HG02943 (cell line): ENCODE data around the gene ZFHX3.
"Not testable (repeated sequence)": the region's sequence is repeated elsewhere in the genome, so short reads cannot be mapped to it uniquely, and the experiment has no call there.

Source experiments
- ATAC-seq: cut with Tn5 transposase; IDR thresholded peaks from one replicate; pipeline ENCODE4 v1.9.1; 2021; ENCODE audit warnings: mild to moderate bottlenecking, low read depth, moderate library complexity; ENCODE audit not compliant: unreplicated experiment

The ZFHX3 gene

DNA sequence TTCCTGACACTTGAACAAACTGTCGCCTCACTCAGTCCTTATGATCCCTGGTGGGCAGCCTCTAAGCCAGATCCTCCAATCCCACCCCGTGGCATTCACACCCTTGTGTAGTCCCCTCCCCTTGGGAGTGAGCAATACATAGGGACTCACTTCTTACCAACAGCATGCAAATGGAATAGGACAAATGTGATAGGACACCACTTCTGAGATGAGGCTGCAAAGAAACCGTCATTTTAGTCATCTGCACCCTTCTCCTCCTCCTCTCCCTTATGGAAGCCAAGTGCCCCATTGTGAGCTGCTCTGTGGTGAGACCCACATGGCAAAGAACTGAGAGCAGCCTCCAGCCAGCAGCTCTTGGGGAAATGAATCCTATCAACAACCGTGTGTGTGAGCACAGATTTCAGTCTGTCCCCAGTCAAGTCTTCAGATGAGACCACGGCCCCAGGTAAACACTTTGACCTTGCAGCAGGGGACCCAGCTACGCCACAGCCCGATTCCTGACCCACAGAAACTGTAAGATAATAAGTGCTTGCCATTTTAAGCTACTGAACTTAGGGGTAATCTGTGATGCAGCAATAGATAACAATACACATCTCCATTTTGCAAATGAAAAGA lies 46.9 kb downstream of the ZFHX3 start:
- no peak for ATAC-seq

DNA sequence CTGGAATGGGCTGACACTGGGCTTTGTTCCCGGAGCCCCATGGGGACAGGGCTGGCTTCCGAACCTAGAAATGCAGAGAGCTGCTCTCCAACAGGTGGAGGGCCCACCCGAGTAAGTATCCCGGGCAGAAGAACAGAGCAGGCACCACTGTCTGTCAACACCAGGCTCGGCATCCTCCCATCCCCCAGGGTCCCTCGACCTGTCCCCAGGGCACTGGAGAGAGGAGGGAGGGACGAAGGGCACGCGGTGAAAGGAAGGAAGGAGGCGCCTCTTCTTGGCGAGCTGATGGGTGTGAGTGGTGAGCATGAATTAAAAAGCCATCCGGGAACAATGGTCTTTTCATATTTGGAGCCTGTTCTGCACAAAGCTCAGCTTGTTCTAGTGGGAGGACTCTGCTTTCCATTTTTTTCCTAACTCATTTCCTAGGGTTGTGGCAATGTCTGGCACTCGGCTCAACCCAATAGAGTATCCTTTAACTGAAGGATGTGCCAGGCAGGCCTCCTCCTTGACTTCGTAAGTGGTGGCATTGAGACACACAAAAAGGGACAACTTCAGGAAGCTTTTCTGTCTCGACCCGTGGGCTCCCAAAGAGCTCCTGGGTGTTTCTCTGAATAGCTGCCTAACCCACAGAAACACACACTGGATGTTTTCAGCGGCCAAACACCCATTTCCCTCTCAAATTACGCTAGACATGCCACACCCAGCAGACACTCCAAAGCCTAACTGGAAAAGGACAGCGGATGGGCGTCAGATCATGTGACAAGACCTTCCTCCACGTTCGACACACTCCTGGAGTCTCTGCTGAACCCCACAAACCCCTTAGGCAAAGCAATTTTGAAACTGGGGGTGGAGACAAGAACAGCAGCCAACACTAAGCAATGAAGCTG lies 47.7 kb downstream of the ZFHX3 start:
- ATAC-seq, result no peak

DNA sequence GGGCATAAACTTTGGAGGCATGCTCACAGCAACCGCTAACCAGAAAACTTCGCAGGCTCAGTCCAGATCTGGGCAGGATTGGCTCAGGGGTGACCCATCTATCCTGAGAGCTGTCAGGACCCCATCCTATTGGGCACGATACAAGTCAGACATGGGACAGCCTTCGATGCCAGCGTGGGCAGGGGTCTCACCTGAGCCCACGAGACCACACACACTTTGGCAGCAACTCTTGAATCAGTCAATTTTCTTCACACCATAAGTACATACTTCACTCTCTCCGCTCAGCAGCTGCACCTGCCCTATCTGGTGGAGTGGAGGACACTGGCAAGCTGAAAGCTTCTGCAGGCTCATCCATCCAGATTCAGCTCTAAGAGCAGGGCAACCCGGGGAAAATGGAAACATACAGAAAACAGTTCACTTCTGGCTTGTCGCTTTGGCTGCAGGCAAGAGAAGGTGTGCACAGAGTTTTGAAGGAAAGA lies 48.3 kb downstream of the ZFHX3 start:
- ATAC-seq, result no peak

DNA sequence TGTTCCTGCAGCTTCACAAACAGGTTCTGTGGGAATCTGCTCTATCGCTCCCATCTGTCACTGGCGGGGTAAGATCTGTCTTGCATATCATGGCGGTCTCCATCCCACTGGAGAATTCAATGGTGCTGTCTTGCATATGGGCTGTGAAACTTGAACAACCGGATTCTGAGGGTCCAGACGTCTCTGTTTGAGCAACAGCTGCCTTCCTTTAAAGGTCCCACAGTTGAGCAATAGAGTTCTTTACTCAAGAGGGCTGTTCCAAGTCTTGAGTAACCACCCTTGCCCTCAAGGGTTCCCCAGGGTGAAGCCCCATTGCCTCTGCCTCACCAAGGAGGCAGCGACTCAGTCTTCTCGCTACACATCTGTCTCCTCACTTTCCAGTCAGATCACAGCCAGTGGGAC lies 50.8 kb downstream of the ZFHX3 start:
- ATAC-seq, result no peak

DNA sequence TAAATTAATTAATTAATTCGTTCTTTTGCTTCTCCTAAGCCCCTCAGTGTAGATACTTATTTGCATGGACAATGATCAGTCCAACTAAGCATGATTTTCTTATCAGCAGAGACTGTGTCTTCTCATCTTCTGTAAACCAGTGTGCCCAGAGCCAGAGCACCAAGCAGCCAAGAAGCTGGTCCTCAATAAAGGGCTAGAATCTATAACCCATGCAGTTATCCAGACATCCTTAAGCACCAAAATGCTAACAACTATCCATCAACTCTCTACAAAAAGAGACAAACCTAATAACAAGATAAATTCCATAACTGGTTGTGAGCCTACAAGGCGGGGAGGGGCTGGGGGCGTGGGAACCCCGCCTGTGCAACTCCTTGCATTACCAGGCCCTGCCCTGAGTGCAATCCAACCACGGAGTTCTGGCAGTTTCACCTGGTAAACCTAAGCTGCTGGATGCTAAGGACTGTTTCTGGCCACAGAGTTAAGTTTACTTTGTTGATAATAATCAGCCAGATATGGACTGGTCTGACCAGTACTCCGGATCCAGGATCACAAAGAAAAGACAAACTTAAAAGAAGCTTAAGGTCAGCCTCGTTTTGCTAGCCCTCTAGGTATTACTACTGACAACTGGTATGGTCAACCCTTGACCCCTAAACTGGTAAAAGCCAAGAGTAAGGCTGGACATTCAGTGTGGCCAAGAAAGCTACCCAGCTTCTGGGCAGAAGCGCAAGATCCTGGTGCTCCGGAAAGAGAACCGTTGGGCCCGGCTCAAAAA lies 51.5 kb downstream of the ZFHX3 start:
- ATAC-seq, result no peak

DNA sequence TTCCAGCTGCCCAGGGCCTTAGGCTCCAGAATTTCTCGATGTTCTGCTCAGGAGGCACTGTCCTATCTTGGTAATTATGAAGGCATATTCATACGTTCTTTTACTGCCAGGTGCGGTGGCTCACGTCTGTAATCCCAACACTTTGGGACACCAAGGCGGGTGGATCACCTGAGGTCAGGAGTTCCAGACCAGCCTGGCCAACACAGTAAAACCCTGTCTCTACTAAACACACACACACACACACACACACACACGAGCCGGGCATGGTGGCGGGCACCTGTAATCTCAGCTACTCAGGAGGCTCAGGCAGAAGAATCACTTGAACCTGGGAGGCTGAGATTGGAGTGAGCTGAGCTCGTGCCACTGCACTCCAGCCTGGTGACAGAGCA lies 52.1 kb downstream of the ZFHX3 start:
- ATAC-seq, result not testable (repeated sequence)

DNA sequence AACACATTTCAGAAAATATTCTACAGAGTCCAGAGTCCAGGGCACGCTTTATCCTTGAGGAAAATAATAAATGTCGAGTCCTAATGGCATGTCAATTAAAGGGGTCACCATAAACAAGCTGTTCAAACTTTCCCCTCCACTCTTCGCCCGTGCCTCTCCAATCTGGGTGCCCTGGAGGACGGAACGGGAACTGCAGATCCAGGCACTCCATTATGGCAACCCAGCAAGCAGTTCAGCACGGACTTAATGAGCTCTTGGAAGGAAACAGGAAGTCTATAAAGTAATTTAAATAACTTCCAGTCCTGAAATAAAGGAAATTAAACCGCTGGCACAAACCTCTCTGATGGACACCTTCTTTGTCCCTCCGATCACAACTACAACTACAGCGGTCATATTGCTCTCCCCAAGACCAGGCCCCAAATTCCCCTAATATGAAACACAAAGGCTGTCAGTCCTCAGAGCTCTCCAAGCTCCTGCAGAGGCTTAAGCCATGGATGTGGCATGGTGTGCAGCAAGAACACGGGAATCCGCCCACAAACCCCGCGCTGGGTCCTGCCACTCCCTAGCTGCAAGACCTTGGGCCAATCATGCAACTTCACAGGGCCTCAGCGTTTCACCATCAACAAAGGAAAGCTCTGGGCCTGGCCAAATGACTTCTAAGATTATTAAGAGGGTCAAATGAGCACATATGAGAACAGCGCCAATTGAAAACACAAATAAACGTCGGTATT lies 52.6 kb downstream of the ZFHX3 start:
- no peak for ATAC-seq

DNA sequence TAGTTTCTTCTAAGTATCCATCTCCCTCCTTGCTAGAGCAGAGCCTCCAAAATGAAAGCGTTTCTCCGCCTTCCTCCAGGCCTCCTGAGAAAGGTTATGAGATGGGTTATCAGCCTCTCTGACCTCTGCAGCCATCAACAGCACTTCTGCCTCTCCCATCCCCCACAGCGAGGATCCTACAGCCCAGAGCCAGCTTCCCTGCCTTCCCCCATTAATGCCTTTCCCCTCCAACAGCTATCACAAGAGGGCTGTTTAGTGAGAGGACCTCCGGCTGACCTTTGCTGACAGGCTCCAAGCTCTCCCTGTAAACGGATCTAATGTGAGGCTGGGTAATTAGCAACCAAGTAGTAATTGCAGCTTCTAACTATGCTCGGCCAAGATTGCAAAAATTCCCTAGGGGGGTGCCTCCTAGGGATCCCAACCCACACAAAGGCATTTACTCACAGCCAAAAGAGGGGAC lies 55.8 kb downstream of the ZFHX3 start:
- no peak for ATAC-seq

DNA sequence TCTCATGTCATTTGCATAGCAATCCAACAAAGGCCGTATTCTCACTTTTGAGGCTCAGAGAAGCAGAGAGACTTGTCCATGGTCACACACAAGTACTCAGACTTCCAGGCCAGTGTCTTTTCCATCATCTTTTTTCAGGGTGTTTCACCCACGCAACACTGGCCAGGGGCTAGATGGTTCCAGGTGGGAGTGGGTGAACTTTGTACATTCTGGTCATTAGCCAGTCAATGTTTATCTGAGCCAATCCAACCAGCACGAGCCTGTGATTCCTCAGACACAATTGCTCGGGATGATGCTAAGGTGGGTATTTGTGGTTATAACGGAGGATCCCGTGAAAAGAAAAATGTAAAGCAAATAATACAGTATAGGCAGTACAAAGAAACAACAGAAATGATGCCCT lies 56.3 kb downstream of the ZFHX3 start:
- no peak for ATAC-seq

DNA sequence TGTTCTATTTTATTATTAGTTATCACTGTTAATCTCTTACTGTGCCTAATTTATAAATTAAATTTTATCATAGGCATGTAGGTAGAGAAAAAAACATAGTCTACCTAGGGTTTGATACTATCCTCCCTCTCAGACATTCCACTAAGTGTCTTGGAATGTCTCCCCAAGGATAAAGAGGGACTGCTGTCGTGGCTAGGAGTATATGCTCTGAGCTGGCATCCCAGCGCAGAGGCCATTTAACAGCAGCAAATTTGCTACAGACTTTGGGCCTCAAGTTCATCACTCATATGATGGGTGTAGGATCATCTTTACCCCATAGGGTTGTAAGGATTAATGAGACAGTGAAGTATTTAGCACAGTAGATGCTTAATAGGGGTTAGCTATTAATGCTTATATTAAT lies 56.7 kb downstream of the ZFHX3 start:
- ATAC-seq, result no peak

DNA sequence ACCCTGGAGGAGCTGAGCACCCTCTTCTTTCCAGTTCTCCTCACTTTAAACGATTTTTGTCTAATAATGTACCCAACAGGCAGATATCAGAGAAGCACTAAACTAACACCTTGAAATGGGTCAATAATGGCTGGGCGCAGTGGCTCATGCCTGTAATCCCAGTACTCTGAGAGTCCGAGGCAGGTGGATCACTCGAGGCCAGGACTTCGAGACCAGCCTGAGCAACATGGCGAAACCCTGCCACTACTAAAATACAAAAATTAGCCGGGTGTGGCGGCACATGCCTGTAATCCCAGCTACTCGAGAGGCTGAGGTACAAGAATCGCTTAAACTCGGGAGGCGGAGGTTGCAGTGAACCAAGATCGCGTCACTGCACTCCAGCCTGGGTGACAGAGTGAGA lies 57.4 kb downstream of the ZFHX3 start:
- ATAC-seq, result no peak

DNA sequence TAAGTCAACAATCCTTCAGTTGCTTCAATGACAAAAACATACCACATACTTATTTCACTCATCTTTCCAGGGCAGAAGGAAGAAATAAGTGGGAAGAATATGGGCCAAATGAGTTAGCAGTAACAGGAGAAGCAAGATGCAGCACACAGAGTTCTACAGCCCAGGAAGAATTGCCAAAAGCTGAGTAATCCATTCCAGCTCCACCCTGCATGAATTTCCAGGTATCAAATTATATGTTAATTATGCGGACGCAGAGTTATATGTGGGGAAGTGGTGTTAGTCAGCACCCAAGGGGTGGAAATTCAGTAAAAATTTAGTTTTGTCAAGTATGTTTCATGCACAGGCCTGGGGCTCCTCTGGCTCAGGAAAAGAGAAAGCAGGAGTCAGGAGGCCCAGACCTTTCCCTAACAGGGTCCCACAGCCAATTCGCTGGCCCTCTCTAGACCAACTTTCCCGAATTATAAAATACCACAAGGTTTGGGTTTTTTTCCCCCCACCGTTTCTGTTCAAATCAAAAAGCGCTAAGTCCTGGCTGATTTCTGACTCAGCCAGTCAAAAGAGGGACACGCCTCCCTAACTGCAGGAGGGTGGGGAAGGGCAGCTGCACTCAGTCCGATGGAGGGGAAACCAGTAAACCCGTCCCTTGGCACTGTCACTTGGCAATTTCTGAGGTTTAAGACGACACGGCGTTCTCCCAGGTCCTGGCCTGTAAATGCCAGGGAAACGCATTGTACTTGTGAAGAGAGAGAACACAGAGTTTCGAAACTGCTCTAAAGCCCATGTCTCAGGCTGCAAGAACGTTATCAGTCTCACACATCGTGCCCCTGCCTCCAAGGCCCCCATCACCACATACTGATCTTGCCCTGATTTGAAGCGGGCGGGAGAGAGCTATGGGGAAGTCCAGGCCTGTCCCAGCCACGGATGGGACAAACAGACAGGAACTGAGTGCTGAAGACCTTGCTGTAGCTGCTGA lies 58.1 kb downstream of the ZFHX3 start:
- ATAC-seq, result no peak

DNA sequence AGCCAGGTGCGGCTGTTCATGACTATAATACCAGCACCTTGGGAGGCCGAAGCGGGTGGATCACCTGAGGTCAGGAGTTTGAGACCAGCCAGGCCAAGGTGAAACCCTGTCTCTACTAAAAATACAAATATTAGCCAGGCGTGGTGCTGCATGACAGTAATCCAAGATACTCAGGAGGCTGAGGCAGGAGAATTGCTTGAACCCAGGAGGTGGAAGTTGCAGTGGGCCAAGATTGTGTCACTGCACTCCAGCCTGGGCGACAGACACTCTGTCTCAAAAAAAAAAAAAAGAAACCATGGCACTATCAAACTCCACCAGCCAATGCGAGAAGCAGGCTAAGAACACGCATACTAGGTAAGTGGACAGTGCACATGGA lies 58.7 kb downstream of the ZFHX3 start:
- not testable (repeated sequence) for ATAC-seq

DNA sequence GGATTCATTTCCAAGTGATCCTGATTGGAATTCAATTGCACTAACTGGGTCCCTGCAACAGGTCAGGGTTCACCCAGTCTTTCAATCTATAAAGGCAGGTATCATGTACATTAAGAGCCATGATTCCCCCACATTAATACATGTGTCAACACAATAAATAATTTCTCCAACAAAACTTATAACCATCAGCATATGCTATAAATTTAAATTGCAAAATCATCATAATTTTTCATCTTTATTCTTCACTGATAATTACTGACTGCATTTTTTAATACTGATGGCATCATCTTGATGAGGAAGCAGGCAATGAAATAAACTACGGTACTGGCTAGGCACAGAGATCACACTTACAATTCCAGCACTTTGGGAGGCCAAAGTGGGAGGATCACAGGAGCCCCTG lies 59.4 kb downstream of the ZFHX3 start:
- ATAC-seq, result no peak

DNA sequence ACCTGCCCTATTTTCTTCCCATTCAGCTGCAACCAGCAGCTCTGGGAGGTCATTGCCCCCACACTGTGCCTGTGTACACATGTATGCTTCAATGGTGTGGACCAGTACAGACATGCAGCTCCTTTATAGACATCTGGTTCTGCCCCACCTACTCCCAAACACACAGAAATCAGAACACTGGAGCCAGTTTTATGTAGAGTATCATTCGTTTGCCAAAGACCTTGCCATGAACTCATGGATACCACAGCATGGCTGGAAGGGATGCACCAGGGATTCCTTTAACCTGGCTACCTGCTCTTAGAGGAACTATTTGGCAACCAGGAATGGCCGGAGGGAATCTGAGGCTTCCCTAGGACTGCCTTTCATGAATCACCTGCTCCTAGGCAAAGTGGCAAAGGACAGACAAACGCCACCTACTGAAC lies 60.4 kb downstream of the ZFHX3 start:
- ATAC-seq, result no peak

DNA sequence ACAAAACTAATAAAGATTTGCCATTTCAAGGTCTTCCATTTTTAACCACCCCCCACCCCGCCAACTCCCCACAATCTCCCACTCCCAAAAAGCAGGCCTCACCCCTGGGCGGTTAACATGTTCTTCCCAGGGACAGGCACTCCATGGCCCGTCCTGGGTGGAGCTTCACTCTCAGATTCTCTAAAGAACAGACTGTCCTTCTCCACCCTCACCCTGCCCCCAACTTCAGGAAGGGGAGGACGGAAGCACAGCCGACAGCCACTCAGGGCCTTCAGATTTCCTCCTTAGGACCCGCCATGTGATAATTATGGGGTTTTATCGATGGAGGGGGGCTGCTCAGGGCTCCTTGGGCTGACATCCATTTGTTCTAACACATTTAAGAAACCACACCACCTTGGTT lies 61.9 kb downstream of the ZFHX3 start:
- no peak for ATAC-seq

DNA sequence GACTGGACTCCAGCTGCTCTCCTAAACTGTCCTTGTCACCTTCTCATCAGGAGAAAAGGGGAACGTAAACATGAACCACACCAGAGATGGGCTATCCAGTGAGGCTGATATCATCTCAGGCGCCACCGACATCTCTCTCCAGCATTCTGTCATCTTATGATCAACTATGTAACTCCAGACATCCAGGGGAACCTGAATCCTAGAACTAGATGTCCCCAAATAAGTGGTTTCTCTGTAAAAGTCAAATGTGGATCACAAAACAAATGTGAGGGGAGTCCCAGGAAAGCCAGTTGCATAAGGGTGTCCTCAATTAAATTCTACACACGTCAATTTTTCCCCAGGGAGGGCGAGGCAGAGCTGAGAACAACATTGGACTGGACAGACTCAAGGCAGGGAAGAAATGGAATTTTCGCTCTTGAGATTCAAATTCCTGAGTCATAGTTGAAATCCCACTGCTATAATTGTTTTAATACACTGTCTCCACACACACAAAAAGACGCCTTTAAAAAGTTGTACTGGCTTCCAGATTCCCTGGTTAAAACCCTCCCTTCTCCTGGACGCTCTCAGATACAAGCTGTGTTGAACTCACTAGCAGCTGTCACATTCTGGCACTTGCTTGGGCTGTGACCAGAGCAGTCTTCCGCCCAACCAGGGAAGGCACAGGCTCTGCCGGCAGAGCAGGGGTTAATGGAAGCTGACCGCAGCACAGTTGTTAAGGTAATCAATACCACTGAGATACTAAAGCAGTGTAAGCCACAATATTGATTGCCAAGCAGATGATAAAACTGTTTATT lies 62.6 kb downstream of the ZFHX3 start:
- no peak for ATAC-seq

DNA sequence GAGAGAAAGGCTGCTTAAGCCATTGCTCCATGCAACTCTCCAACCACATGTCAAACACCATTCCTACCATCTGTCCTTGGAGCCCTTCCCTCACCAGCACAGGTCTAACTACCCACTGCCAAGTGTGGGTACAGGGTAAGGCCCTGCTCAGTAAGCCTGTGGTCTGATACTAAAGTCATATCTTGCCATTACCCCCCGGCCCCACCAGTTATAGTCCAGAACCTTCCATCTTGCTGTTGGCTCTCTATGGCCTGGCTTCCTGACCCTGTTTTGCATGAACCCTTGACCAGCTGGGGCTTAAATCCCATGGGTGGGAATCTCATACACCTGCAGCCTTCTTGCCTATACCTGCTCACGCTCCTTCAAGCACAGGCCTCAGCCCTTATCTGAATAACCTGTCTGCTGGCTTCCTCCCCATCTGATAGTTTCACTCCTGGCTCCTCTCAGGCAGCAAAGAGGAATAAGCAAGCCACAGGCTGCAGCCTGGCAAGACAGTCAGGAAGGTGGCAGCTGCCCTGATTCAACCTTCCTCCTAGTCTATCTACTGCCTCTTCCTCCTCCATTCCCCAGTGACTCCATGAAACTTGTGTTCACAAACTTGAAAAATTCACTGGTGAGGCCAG lies 64.1 kb downstream of the ZFHX3 start:
- ATAC-seq, result no peak
